ENCODE measurements around the gene CLDN11.

The CLDN11 gene

GRCh38 chr3:170414202-170414663 lies 4.4 kb upstream of the CLDN11 start:
- H3K4me1 ChIP-seq (ENCODE audit: control insufficient read depth, insufficient read depth, low read length), result peaks cover 6% of the 10 kb centered on the region
- peak overlapping the region; percentile 19 for H3K9ac ChIP-seq (ENCODE audit: low read length)
- H3K27me3 ChIP-seq (replicated peaks; ENCODE audit: control insufficient read depth, insufficient read depth, low read length), result no peaks in the 10 kb centered on the region
- peak; percentile 94 for DNase-seq (ENCODE audit: low read depth)
- no peak overlapping the region for H3K4me3 ChIP-seq (ENCODE audit: low read length)
- H3K9me3 ChIP-seq (ENCODE audit: control insufficient read depth, low read length), result no peaks in the 10 kb centered on the region
- H3K36me3 ChIP-seq (ENCODE audit: control insufficient read depth, insufficient read depth, low read length, severe bottlenecking), result no peaks in the 10 kb centered on the region

- Histone ChIP-seq H3K9me3 (ENCODE audit: control insufficient read depth, low read length) (no peaks in the 10 kb centered on the region), H3K4me1 (ENCODE audit: control insufficient read depth, insufficient read depth, low read length) (peaks cover 25% of the 10 kb centered on the region), H3K9ac (ENCODE audit: low read length) (no peak overlapping the region), H3K27me3 (replicated peaks; ENCODE audit: control insufficient read depth, insufficient read depth, low read length) (no peaks in the 10 kb centered on the region), H3K36me3 (ENCODE audit: control insufficient read depth, insufficient read depth, low read length, severe bottlenecking) (no peaks in the 10 kb centered on the region), H3K4me3 (ENCODE audit: low read length) (no peak overlapping the region)
- DNase-seq (ENCODE audit: low read depth), result no peak
Observed at GRCh38 chr3:170417090-170417489, 1.6 kb upstream of the CLDN11 start.

- no peak for DNase-seq (ENCODE audit: low read depth)
- Histone ChIP-seq H3K9ac (ENCODE audit: low read length) (peak overlapping the region; percentile 91), H3K9me3 (ENCODE audit: control insufficient read depth, low read length) (no peaks in the 10 kb centered on the region), H3K27me3 (replicated peaks; ENCODE audit: control insufficient read depth, insufficient read depth, low read length) (no peaks in the 10 kb centered on the region), H3K36me3 (ENCODE audit: control insufficient read depth, insufficient read depth, low read length, severe bottlenecking) (peaks cover 17% of the 10 kb centered on the region), H3K4me3 (ENCODE audit: low read length) (peak overlapping the region; percentile 92), H3K4me1 (ENCODE audit: control insufficient read depth, insufficient read depth, low read length) (peaks cover 27% of the 10 kb centered on the region)
Observed at GRCh38 chr3:170419557-170420087, 954 bp downstream of the CLDN11 start.

- H3K4me3 ChIP-seq (ENCODE audit: low read length), result peak overlapping the region; percentile 92
Observed at GRCh38 chr3:170420307-170420821, 1.7 kb downstream of the CLDN11 start.

GRCh38 chr3:170421111-170421641 lies 2.5 kb downstream of the CLDN11 start:
- Histone ChIP-seq H3K4me3 (ENCODE audit: low read length) (peak overlapping the region; percentile 92), H3K36me3 (ENCODE audit: control insufficient read depth, insufficient read depth, low read length, severe bottlenecking) (peaks cover 32% of the 10 kb centered on the region), H3K4me1 (ENCODE audit: control insufficient read depth, insufficient read depth, low read length) (peaks cover 25% of the 10 kb centered on the region), H3K9ac (ENCODE audit: low read length) (peak overlapping the region; percentile 91), H3K27me3 (replicated peaks; ENCODE audit: control insufficient read depth, insufficient read depth, low read length) (no peaks in the 10 kb centered on the region), H3K9me3 (ENCODE audit: control insufficient read depth, low read length) (no peaks in the 10 kb centered on the region)
- DNase-seq (ENCODE audit: low read depth), result peak; percentile 14

More at GRCh38 chr3:170420307-170420821, 1.7 kb downstream of the CLDN11 start:
- Histone ChIP-seq H3K4me1 (ENCODE audit: control insufficient read depth, insufficient read depth, low read length) (peaks cover 25% of the 10 kb centered on the region), H3K36me3 (ENCODE audit: control insufficient read depth, insufficient read depth, low read length, severe bottlenecking) (peaks cover 24% of the 10 kb centered on the region), H3K9ac (ENCODE audit: low read length) (peak overlapping the region; percentile 91), H3K27me3 (replicated peaks; ENCODE audit: control insufficient read depth, insufficient read depth, low read length) (no peaks in the 10 kb centered on the region), H3K9me3 (ENCODE audit: control insufficient read depth, low read length) (no peaks in the 10 kb centered on the region)
- no peak for DNase-seq (ENCODE audit: low read depth)

GRCh38 chr3:170421758-170422157 lies 3.1 kb downstream of the CLDN11 start:
- no peaks in the 10 kb centered on the region for H3K27me3 ChIP-seq (replicated peaks; ENCODE audit: control insufficient read depth, insufficient read depth, low read length)
- H3K4me1 ChIP-seq (ENCODE audit: control insufficient read depth, insufficient read depth, low read length), result peaks cover 25% of the 10 kb centered on the region
- H3K9me3 ChIP-seq (ENCODE audit: control insufficient read depth, low read length), result no peaks in the 10 kb centered on the region
- H3K9ac ChIP-seq (ENCODE audit: low read length), result peak overlapping the region; percentile 81
- peak overlapping the region; percentile 92 for H3K4me3 ChIP-seq (ENCODE audit: low read length)
- no peak for DNase-seq (ENCODE audit: low read depth)
- H3K36me3 ChIP-seq (ENCODE audit: control insufficient read depth, insufficient read depth, low read length, severe bottlenecking), result peaks cover 35% of the 10 kb centered on the region

GRCh38 chr3:170423001-170423615 lies 4.4 kb downstream of the CLDN11 start:
- Histone ChIP-seq H3K9ac (ENCODE audit: low read length) (no peak overlapping the region), H3K27me3 (replicated peaks; ENCODE audit: control insufficient read depth, insufficient read depth, low read length) (no peaks in the 10 kb centered on the region), H3K4me1 (ENCODE audit: control insufficient read depth, insufficient read depth, low read length) (peaks cover 25% of the 10 kb centered on the region), H3K4me3 (ENCODE audit: low read length) (no peak overlapping the region), H3K36me3 (ENCODE audit: control insufficient read depth, insufficient read depth, low read length, severe bottlenecking) (peaks cover 35% of the 10 kb centered on the region), H3K9me3 (ENCODE audit: control insufficient read depth, low read length) (no peaks in the 10 kb centered on the region)
- no peak for DNase-seq (ENCODE audit: low read depth)

GRCh38 chr3:170424879-170425278 lies 6.2 kb downstream of the CLDN11 start:
- no peak for DNase-seq (ENCODE audit: low read depth)
- Histone ChIP-seq H3K36me3 (ENCODE audit: control insufficient read depth, insufficient read depth, low read length, severe bottlenecking) (peaks cover 35% of the 10 kb centered on the region), H3K4me1 (ENCODE audit: control insufficient read depth, insufficient read depth, low read length) (peaks cover 41% of the 10 kb centered on the region), H3K9me3 (ENCODE audit: control insufficient read depth, low read length) (no peaks in the 10 kb centered on the region), H3K9ac (ENCODE audit: low read length) (no peak overlapping the region), H3K4me3 (ENCODE audit: low read length) (no peak overlapping the region), H3K27me3 (replicated peaks; ENCODE audit: control insufficient read depth, insufficient read depth, low read length) (no peaks in the 10 kb centered on the region)

GRCh38 chr3:170425491-170426239 lies 7.0 kb downstream of the CLDN11 start:
- H3K4me1 ChIP-seq (ENCODE audit: control insufficient read depth, insufficient read depth, low read length), result peaks cover 37% of the 10 kb centered on the region
- no peak overlapping the region for H3K9ac ChIP-seq (ENCODE audit: low read length)
- no peaks in the 10 kb centered on the region for H3K9me3 ChIP-seq (ENCODE audit: control insufficient read depth, low read length)
- peaks cover 35% of the 10 kb centered on the region for H3K36me3 ChIP-seq (ENCODE audit: control insufficient read depth, insufficient read depth, low read length, severe bottlenecking)
- no peak overlapping the region for H3K4me3 ChIP-seq (ENCODE audit: low read length)
- H3K27me3 ChIP-seq (replicated peaks; ENCODE audit: control insufficient read depth, insufficient read depth, low read length), result no peaks in the 10 kb centered on the region
- DNase-seq (ENCODE audit: low read depth), result no peak

GRCh38 chr3:170426240-170426797 lies 7.7 kb downstream of the CLDN11 start:
- H3K9ac ChIP-seq (ENCODE audit: low read length), result no peak overlapping the region
- H3K4me3 ChIP-seq (ENCODE audit: low read length), result no peak overlapping the region
- peaks cover 35% of the 10 kb centered on the region for H3K36me3 ChIP-seq (ENCODE audit: control insufficient read depth, insufficient read depth, low read length, severe bottlenecking)
- no peaks in the 10 kb centered on the region for H3K27me3 ChIP-seq (replicated peaks; ENCODE audit: control insufficient read depth, insufficient read depth, low read length)
- H3K4me1 ChIP-seq (ENCODE audit: control insufficient read depth, insufficient read depth, low read length), result peaks cover 32% of the 10 kb centered on the region
- no peaks in the 10 kb centered on the region for H3K9me3 ChIP-seq (ENCODE audit: control insufficient read depth, low read length)
- DNase-seq (ENCODE audit: low read depth), result no peak

GRCh38 chr3:170428095-170428494 lies 9.4 kb downstream of the CLDN11 start:
- Histone ChIP-seq H3K9ac (ENCODE audit: low read length) (no peak overlapping the region), H3K4me3 (ENCODE audit: low read length) (no peak overlapping the region), H3K27me3 (replicated peaks; ENCODE audit: control insufficient read depth, insufficient read depth, low read length) (no peaks in the 10 kb centered on the region), H3K9me3 (ENCODE audit: control insufficient read depth, low read length) (no peaks in the 10 kb centered on the region), H3K4me1 (ENCODE audit: control insufficient read depth, insufficient read depth, low read length) (peaks cover 19% of the 10 kb centered on the region), H3K36me3 (ENCODE audit: control insufficient read depth, insufficient read depth, low read length, severe bottlenecking) (peaks cover 44% of the 10 kb centered on the region)
- DNase-seq (ENCODE audit: low read depth), result no peak
